H7 (cell line): ENCODE results near the gene C10orf53. TPM values are rescaled to one million over a fixed set of nuclear protein-coding genes. Genes with fewer than 3 reads are reported as not detected.

Experiments used
- DNase-seq: peaks from one replicate; pipeline ENCODE4 v3.0.0; 2012
- H3K27me3 ChIP-seq: 2 replicates; pipeline ENCODE4 v1.6.0; 2011; ENCODE audit warnings: mild to moderate bottlenecking, low read length; ENCODE audit not compliant: control insufficient read depth, insufficient read depth
- H3K36me3 ChIP-seq: replicated peaks from 2 replicates; pipeline ENCODE4 v1.5.1; 2011; ENCODE audit warnings: low read length; ENCODE audit not compliant: control insufficient read depth, insufficient read depth
- H3K4me3 ChIP-seq: 2 replicates; pipeline ENCODE4 v1.5.1; 2011; ENCODE audit warnings: low read depth, mild to moderate bottlenecking, control low read depth, low read length, moderate library complexity; ENCODE audit not compliant: insufficient read depth
- total RNA-seq: library from RNA; depleted of rRNA; stranded (reverse); fragments of >200 nt; shearing (Covaris generic); gene quantifications from 2 replicates; pipeline ENCODE4 v1.2.3, GENCODE V29; 2014; rRNA removed

Gene C10orf53, protein sequence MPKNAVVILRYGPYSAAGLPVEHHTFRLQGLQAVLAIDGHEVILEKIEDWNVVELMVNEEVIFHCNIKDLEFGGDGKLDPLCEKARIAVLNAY
- total RNA-seq, result not detected in 2 replicates

DNA sequence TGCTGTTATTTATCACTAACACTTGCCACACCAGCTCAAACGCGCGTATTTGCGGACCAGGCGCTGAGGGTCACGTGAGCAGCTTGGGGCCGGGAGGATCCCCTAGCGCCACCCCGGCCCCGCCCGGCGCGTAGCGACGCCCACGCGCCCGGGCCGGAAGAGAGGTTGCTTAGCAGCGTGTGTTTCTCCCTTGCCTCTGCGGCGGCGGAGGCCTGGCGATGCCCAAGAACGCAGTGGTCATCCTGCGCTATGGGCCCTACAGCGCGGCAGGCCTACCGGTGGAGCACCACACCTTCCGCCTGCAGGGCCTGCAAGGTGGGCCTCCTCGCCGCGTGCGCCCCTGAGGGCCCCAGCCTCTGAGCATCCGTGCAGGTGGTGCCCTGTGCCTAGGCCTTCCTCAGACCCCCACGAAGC lies at the start of gene C10orf53:
Gene C10orf53 (plus strand): TSS at position 172 of the 414 bp plus-strand sequence. CDS start 47 bp downstream, at position 219.
- no peaks in the 10 kb centered on the region for H3K36me3 ChIP-seq
- peak within 1 kb of the TSS; percentile 43 for H3K4me3 ChIP-seq
- H3K27me3 ChIP-seq, result peaks cover 35% of the 10 kb centered on the region
- DNase-seq, result peak; percentile 93

DNA sequence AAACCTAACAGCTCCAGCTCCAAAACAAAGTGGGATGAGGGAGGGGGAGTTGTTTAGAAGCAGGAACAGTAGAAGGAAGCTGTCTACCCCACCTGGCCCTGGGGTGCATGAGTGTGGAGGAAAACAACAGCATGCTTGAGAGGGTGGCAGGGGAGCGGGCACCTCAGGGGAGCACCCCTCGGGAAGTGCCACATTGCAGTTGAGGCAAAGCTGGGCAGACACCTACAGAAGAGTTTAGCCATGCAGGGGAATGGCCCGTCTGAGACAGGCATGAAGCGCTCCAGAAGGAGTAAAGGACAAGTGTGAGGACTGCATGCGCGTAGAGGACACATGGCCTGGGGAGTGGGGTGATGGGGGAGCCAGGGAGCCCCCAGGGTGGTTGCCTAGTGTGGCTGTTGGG lies 47.5 kb upstream of the C10orf53 start:
- DNase-seq, result no peak
- H3K4me3 ChIP-seq, result no peak overlapping the region
- no peaks in the 10 kb centered on the region; the same call in 1 of the 2 replicates for H3K27me3 ChIP-seq
- H3K36me3 ChIP-seq, result no peaks in the 10 kb centered on the region

DNA sequence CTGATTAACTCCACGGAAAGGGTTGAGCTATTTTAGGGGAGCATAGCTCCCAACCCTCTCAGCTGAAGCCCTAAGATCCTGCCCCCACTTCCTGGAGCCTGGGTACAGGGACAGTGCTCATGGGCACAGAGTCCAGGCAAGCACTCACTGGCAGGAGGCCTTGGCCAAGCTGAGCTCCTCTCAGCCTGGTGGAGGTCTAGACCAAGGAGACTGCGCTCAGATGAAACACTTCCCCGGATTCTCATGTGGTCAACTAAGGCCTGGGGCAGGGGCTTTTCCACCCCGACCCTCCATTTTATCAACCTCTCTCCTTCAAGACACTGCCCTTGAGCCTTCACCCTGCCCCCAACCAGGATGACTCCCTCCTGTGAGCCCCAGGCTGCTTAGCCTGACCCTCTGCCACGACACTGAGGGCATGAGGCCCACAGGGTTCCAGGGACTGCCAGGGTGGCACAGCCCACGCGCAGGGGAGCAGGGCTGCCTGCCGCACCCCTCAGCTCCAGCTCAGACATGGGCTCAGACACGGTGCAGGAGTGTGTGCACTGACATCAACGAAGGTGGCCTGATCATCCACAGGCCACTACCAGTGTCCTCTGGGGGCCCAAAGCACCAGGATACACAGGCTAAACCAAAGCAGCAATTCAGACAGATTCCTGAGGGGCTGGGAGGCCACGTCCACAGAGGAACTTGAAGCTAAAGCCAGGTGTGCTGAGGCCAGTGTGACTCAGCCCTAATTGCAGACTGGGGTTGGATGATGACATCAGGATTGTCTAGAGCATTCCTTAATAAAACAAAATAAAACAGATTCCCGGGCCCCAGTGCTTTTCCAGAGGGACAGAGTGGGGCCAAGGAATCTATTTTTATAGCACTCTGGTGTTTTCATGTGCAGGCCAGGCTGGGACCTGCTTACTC lies 46.8 kb upstream of the C10orf53 start:
- no peaks in the 10 kb centered on the region; the same call in 1 of the 2 replicates for H3K27me3 ChIP-seq

DNA sequence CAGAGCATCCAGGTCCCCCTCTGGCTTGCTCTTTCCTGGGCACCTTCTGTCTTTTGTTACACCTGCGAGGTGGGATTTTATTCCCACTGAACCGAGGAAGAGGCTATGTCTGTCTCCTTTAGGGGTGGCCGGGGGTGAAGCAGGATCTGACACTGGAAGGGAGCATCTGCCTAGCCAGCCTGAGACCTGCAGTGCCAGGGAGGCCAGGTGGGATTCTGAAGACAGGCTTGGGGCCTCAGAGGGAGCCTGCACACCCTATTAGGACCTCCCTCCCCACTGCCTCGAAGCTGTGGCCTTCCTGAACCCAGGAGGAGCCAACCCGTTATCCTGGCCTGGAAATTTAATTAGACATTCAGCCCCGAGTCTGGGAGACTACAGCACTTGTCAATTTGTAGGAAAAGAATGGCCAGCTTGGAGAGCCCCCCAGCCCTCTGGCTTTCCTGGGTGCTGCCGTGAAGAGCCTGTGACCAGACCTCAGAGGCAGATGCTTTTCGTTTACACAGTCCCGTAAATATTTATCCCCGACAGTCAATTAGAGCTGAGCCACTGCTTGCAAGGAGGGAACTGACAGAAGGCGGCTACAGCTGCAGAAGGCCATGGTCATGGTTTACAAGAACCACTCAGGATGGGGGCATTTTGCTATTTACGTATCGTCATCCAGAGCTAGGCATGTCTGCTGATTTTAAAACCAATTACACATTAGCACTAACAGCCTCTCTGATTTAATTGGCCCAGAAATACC lies 46.0 kb upstream of the C10orf53 start:
- H3K4me3 ChIP-seq, result no peak overlapping the region
- H3K27me3 ChIP-seq, result no peaks in the 10 kb centered on the region; the same call in 1 of the 2 replicates
- DNase-seq, result no peak
- H3K36me3 ChIP-seq, result no peaks in the 10 kb centered on the region

More for the DNA sequence above, 46.8 kb upstream of the C10orf53 start:
- no peak for DNase-seq
- Histone ChIP-seq H3K4me3 (no peak overlapping the region), H3K36me3 (no peaks in the 10 kb centered on the region)

DNA sequence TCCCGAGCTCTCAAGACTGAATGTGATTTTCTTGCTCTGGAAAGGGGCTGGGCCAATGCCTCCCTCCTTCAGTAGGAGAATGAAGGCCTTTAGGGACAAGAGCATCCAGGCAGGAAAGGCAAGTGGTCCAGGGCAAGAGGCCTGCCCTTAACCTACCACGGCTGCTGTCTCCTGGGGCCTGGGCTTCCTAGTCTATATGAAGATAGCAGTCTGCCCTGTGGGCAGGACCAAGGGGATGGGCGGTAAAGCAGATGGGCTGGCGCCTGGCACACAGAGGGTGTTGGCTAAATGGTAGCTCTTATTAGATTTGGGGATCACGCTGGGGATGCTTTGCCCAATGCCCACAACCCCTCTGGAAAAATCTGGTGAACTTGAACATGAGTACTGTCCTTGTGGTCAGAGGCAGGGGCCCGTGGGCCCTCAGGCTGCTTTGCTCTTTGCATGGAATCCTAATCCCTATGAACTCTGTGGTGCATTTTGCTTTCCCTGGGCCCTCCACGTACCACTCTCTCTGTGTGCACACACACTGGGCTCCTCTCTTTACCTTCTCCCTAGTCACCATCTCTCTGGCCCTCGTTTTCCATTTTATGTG lies 45.3 kb upstream of the C10orf53 start:
- Histone ChIP-seq H3K36me3 (no peaks in the 10 kb centered on the region), H3K4me3 (no peak overlapping the region)
- no peak for DNase-seq

DNA sequence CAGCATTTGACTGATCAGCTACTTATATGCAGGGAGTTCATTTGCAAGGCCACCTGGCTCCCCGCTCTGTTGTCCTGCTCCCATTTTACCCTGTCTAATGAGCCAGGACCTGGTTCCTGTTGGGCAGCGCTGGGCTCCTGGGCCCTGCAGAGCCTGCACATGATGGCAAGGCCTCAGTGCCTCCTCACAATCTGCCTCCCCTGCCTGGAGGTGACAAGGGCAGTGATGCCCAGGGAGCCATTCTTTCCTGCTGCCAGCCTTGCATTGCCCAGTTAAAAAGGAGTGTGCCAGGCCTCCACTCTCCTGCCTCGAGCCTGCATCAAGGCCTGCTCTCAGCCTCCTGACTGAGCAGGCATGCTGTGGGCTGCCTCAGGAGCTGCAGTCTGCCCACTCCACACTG lies 37.1 kb upstream of the C10orf53 start:
- no peak overlapping the region for H3K4me3 ChIP-seq
- no peaks in the 10 kb centered on the region for H3K36me3 ChIP-seq
- H3K27me3 ChIP-seq, result no peaks in the 10 kb centered on the region; the same call in none of the 2 replicates
- DNase-seq, result no peak

More for the DNA sequence above, 45.3 kb upstream of the C10orf53 start:
- H3K27me3 ChIP-seq, result no peaks in the 10 kb centered on the region; the same call in 1 of the 2 replicates

DNA sequence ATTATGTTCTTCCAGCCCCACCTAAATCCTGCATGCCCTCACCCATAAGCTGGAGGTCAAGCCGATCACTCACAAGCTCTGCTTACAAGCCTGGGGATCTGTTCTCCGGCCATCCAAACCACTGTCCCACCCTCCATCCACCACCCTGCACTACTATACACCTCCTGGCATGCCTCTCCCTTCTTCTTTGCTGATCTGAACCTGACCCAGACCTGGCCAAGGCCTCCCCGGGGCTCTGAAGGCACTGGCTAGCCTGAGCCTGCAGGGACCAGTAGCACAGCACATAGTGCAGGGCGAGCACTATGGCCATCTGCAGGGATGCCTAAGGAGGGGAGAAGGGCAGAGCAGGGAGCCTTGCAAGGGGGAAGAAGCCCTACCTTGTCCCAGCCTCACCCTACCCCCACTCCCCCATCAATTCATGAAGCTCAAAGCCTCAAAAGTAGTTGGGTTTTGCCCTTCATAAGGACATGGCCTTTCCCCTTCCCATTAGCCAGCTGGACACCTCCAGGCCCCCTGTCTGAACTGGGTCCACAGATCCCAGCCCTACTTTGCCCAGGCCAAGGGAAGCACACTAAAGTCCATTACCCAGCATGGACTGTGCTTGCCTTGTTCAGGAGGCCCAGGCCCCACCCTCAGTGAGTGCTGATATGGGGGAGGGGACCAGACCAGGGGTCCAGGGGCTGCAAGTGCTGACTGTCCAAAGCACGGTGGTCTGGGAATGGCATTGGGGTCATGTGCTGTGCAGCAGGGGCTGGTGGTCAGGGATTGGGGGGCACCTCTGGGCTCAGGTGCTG lies 36.0 kb upstream of the C10orf53 start:
- no peaks in the 10 kb centered on the region for H3K36me3 ChIP-seq
- no peaks in the 10 kb centered on the region; the same call in none of the 2 replicates for H3K27me3 ChIP-seq
- no peak overlapping the region for H3K4me3 ChIP-seq
- no peak for DNase-seq

DNA sequence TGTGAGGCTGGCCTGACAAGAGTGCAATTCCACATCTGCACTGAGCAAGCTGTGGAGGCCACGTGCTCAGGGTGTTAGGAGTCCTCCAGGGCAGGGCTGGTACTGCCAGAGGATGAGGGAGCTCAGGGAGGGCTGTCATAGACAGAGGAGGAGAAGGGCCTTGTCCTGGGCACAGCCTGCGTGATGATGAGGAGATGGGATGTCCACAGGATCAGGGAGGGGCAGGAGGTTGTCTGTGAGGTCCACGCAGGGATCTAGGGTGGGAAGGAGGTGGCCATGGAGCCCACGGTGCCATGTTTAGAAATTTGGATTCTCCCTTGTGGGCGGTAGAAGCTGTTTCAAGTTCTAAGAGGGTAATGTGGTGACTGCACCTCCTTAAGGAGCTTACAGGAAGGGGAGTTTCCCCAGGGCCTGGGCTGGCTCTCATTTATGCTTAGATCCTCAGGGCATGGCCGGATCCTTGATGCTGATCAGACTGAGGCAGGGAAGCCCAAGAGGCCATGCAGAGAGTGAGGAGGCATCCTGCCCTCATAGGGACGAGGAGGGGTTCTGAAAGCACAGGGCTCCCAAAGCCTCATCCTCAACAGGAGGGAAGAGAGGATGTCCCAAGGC lies 35.3 kb upstream of the C10orf53 start:
- no peak overlapping the region for H3K4me3 ChIP-seq
- no peak for DNase-seq
- H3K36me3 ChIP-seq, result no peaks in the 10 kb centered on the region
- H3K27me3 ChIP-seq, result peaks cover 2% of the 10 kb centered on the region

DNA sequence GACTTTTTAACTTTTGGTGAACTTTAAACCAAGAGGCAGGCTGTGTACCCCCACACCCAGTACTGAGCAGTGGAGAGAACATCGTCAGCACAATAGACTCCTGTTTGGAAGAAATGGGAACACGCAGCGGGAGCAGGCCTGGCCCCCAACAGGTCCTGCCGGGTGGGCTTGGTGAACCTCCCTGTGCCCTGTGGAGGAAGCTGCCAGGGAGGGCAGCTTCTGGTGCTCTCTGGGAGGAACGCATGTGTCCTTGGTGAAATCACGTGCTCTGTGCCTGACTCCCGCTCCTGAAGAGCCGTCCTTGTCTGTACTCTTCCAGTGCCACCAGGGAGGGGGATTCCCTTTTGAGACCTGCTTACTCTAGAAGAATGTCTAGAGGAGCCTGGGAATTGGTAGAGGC lies 34.0 kb upstream of the C10orf53 start:
- Histone ChIP-seq H3K27me3 (peaks cover 2% of the 10 kb centered on the region), H3K36me3 (no peaks in the 10 kb centered on the region), H3K4me3 (no peak overlapping the region)
- no peak for DNase-seq

DNA sequence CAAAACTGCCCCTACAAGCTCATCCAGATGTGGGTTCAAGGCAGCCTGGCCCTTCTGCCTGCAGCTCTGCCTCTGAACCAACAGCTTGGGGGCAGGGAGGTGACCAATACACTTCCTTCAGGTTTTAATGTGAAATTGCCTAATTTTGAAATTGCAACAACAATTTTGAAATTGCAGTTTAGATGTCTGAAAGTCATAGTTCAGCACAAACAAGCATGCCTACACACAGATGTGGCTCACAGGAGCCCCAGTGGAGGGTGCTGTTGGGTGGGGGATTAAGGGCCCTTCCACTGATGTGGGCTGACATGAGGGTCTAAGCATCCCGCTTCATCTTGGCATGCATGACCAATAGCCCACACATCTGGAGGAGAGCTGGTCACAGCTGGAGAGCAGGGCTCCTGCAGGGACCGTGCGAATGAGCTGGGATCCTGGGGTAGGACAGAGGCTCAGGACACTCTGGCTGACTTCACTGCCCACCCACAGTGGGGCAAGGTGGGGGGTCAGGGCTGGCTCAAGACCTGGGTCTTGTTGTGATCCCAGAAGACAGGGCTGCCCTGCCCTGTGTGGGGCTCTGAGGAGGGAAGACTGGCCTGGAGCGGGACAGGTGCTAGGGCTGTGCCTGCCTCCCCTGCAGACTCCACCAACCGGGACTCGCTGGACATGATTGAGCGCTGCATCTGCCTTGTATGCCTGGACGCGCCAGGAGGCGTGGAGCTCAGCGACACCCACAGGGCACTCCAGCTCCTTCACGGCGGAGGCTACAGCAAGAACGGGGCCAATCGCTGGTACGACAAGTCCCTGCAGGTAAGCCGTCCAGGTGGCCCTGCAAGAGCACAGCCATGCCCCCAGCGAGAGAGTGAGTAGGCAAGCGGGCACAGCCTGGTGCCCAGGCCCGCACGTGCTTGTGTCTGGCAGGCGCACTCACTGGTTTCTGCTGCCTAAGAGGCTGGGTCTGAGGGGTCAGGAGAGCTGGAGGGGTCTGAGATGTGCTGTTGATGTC lies 33.3 kb upstream of the C10orf53 start:
- no peak overlapping the region for H3K4me3 ChIP-seq
- peaks cover 2% of the 10 kb centered on the region for H3K27me3 ChIP-seq
- H3K36me3 ChIP-seq, result no peaks in the 10 kb centered on the region
- no peak for DNase-seq

DNA sequence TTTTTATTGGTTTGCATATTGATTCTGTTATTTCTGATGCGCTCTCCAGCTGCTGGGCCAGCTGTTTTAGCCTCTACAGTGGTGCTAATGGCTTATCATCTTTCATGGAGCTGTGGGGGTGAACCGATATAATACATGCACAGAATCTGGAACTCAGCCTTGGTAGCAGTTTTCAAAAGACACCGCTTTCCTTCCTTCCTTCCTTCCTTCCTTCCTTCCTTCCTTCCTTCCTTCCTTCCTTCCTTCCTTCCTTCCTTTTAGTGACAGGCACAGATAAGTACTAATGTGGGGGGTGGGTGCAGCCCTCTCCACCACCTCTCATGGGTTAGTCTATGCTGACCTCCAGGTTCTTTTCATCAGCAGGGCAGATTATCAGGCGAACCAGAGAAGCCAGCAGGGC lies 31.9 kb upstream of the C10orf53 start:
- Histone ChIP-seq H3K4me3 (no peak overlapping the region), H3K27me3 (peaks cover 2% of the 10 kb centered on the region), H3K36me3 (no peaks in the 10 kb centered on the region)
- DNase-seq, result no peak

DNA sequence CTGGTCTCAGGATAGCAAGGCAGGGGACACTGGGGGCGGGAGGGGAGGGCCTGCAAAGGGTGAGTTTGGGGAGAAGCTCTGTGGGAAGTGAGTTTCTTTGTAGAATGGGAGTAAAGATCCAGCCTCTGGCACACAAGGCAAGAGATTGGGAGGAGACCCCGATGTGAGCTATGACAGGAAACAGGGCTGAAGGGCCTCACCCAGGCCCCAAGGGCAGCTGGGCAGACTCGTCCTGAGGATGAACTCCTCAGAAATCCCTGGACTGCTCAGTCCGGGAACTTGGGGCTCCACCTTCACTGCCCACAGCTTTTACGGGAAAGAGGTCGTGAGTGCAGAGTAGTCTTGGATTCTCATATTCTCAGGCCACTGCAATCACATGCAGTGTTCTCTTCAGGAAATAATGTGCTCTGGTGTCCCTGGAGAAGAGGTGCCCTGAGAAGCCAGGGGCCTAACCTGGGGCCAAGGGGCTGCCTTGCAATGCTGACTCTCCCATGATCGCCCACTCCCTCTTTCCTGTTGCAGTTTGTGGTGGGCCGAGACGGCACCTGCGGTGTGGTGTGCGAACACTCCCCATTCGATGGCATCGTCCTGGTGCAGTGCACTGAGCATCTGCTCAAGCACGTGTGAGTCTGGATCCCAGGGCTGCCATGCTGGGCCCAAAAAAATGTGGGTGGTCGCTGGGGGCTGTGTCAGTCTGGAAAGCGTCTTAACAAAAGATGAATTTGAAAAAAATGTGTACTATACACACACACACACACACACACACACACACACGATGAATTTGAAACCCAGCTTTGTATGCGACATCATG lies 31.3 kb upstream of the C10orf53 start:
- Histone ChIP-seq H3K27me3 (peaks cover 2% of the 10 kb centered on the region), H3K36me3 (no peaks in the 10 kb centered on the region), H3K4me3 (no peak overlapping the region)
- no peak for DNase-seq
